Breast epithelium (tissue), 3 donors: ENCODE data around the gene RASSF1.

Experiments
- CTCF ChIP-seq, 3 donors: fragments of 450-650 bp; IDR thresholded peaks; one replicate each; pipeline ENCODE4 v1.5.1; 2016 to 2017; ENCODE audit warnings: antibody characterized with exemption in 3 of 3, mild to moderate bottlenecking in 3 of 3, moderate library complexity in 3 of 3
- POLR2A ChIP-seq: fragments of 450-650 bp; IDR thresholded peaks from one replicate; pipeline ENCODE4 v1.6.1; 2016; ENCODE audit warnings: antibody characterized with exemption, mild to moderate bottlenecking, moderate library complexity
- POLR2AphosphoS5 ChIP-seq, 3 donors: sonication (generic); formaldehyde crosslinking; IDR thresholded peaks; one replicate each; pipeline ENCODE4 v1.6.1; 2017; ENCODE audit warnings: antibody characterized with exemption in 3 of 3

GRCh38 chr3:50314816-50315215 lies 25.8 kb downstream of the RASSF1 start:
- TF ChIP-seq CTCF (IDR thresholded peaks at IDR 0.05) (no peak), POLR2A (no peak), POLR2AphosphoS5 (IDR thresholded peaks at IDR 0.05) (no peak)
